ENCODE measurements around the gene SLC35B4. TPM values are rescaled to one million over a fixed set of nuclear protein-coding genes. Genes with fewer than 3 reads are reported as not detected.

The SLC35B4 gene
- total RNA-seq, 1 donor from 2014 or later: 12.0 TPM

GRCh38 chr7:134353411-134353810 is 36.7 kb upstream of the SLC35B4 start:
- no peak overlapping the region for H3K27ac ChIP-seq
- H3K4me1 ChIP-seq: no peaks in the 10 kb centered on the region
- no peaks in the 10 kb centered on the region for H3K36me3 ChIP-seq
- TF ChIP-seq CTCF (IDR thresholded peaks at IDR 0.05): no peak
- intact Hi-C loops (cut with DNase I): no loop called here
- DNase-seq: no peak
- no peak for ATAC-seq
- H3K9me3 ChIP-seq: no peaks in the 10 kb centered on the region
- no peak overlapping the region for H3K4me3 ChIP-seq
- no peaks in the 10 kb centered on the region for H3K27me3 ChIP-seq

DNA sequence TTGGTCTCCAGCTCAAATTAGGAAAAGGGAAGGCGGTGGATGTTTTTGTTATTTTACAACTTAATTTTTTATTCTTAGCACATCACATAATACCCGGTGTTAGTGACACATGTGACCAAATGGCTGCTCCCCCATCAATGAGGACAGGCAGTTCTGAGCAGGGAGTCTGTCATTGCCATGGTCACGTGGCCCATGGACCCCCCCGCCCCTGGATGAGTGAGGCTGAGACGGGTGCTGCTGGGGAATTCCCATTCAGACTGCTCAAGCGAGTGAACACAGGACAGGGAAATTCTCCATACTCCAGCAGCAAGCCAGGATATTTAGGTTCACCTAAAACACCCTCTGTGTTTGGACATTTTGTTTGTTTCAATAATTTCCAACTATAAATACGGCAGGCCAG is 34.7 kb upstream of the SLC35B4 start:
- no peak overlapping the region for H3K4me3 ChIP-seq
- H3K9me3 ChIP-seq: no peaks in the 10 kb centered on the region
- DNase-seq (no peak), ATAC-seq (no peak)
- no peaks in the 10 kb centered on the region for H3K4me1 ChIP-seq
- TF ChIP-seq CTCF (IDR thresholded peaks at IDR 0.05): no peak
- intact Hi-C loops (cut with DNase I): no loop called here
- no peak overlapping the region for H3K27ac ChIP-seq
- H3K36me3 ChIP-seq: no peaks in the 10 kb centered on the region
- H3K27me3 ChIP-seq: no peaks in the 10 kb centered on the region

DNA sequence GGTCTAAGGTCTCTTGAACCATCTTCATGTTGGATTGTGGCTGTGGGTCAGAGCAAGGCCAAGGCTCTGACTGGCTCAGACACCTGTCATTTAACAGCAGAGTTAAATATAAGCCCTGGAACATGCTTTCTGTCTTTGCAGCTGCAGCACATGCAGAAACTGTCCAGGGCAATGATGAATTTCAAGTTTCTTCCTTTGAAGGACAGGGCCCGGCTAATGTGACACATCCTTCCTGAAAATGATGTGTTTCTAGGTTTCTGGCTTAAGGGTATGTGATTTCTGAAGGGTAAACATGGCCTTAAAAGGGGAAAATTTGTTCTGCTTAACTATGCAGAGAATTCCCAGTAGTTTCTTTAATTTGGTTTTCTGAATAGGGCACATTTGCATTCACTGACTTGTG is 34.0 kb upstream of the SLC35B4 start:
- no peak overlapping the region for H3K27ac ChIP-seq
- no peaks in the 10 kb centered on the region for H3K4me1 ChIP-seq
- no peaks in the 10 kb centered on the region for H3K36me3 ChIP-seq
- DNase-seq: no peak
- ATAC-seq: no peak
- no peaks in the 10 kb centered on the region for H3K9me3 ChIP-seq
- no peaks in the 10 kb centered on the region for H3K27me3 ChIP-seq
- H3K4me3 ChIP-seq: no peak overlapping the region
- intact Hi-C loops (cut with DNase I): no loop called here
- TF ChIP-seq CTCF (IDR thresholded peaks at IDR 0.05): no peak

GRCh38 chr7:134347567-134347966 is 30.8 kb upstream of the SLC35B4 start:
- ATAC-seq (no peak), DNase-seq (no peak)
- H3K27ac ChIP-seq: no peak overlapping the region
- no peaks in the 10 kb centered on the region for H3K36me3 ChIP-seq
- H3K27me3 ChIP-seq: no peaks in the 10 kb centered on the region
- no peaks in the 10 kb centered on the region for H3K4me1 ChIP-seq
- TF ChIP-seq CTCF (IDR thresholded peaks at IDR 0.05): no peak
- no peak overlapping the region for H3K4me3 ChIP-seq
- intact Hi-C loops (cut with DNase I): no loop called here
- no peaks in the 10 kb centered on the region for H3K9me3 ChIP-seq

DNA sequence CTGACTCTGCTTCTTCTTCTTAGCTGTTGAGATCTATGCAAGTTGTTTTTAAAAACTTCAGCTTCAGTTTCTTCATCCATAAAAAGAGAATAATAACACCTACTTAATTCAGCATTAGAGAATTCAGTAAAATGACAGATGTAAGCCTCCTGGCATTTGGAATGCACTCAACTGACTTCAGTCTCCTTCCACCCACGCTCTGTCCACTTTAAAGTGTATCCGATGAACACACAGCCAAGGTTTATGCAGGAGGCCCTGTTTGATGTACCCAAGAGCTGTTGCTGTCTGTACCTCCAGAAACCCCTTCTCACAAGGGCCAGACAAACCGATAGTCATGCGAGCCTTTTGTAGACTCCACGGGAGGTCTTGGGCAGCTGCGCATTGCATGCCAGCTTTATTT is 27.1 kb upstream of the SLC35B4 start:
- no peaks in the 10 kb centered on the region for H3K9me3 ChIP-seq
- H3K27ac ChIP-seq: no peak overlapping the region
- no peak for TF ChIP-seq CTCF (IDR thresholded peaks at IDR 0.05)
- ATAC-seq (no peak), DNase-seq (no peak)
- H3K36me3 ChIP-seq: no peaks in the 10 kb centered on the region
- H3K4me3 ChIP-seq: no peak overlapping the region
- no peaks in the 10 kb centered on the region for H3K27me3 ChIP-seq
- intact Hi-C loops (cut with DNase I): no loop called here
- H3K4me1 ChIP-seq: no peaks in the 10 kb centered on the region

GRCh38 chr7:134343136-134343535 is 26.4 kb upstream of the SLC35B4 start:
- no peak for ATAC-seq
- no peaks in the 10 kb centered on the region for H3K36me3 ChIP-seq
- H3K27ac ChIP-seq: no peak overlapping the region
- no peaks in the 10 kb centered on the region for H3K4me1 ChIP-seq
- H3K4me3 ChIP-seq: no peak overlapping the region
- no peaks in the 10 kb centered on the region for H3K9me3 ChIP-seq
- H3K27me3 ChIP-seq: no peaks in the 10 kb centered on the region
- DNase-seq: no peak
- intact Hi-C loops (cut with DNase I): no loop called here
- no peak for TF ChIP-seq CTCF (IDR thresholded peaks at IDR 0.05)
